SK-N-SH treated with all-trans-retinoic acid at 6 μM for 48 hours (cell line): ENCODE measurements around the gene EVC.

Experiments
- ATAC-seq: fragments of 200-7000 bp; cut with Tn5 transposase; 3 replicates; pipeline ENCODE4 v1.9.1; 2020; ENCODE audit warnings: mild to moderate bottlenecking, moderate library complexity
- BACH2 ChIP-seq: fragments of 250-450 bp; sonication (Bioruptor Pico); IDR thresholded peaks from 2 replicates; pipeline ENCODE4 v1.9.0; 2021; ENCODE audit warnings: mild to moderate bottlenecking, borderline replicate concordance
- CSDC2 ChIP-seq: fragments of 250-450 bp; sonication (Bioruptor Pico); IDR thresholded peaks from 2 replicates; pipeline ENCODE4 v1.5.0; 2020; ENCODE audit warnings: mild to moderate bottlenecking, moderate library complexity
- ESRRG ChIP-seq: fragments of 250-450 bp; sonication (Bioruptor Pico); IDR thresholded peaks from 2 replicates; pipeline ENCODE4 v1.6.1; 2021; ENCODE audit warnings: mild to moderate bottlenecking
- GLIS3 ChIP-seq: fragments of 250-450 bp; sonication (Bioruptor Pico); IDR thresholded peaks from 2 replicates; pipeline ENCODE4 v1.5.0; 2020; ENCODE audit warnings: mild to moderate bottlenecking, moderate library complexity
- ISL1 ChIP-seq: fragments of 250-450 bp; sonication (Bioruptor Pico); IDR thresholded peaks from 2 replicates; pipeline ENCODE4 v2.1.2; 2022; ENCODE audit warnings: mild to moderate bottlenecking, moderate library complexity
- OSR1 ChIP-seq: fragments of 250-450 bp; sonication (Bioruptor Pico); IDR thresholded peaks from 2 replicates; pipeline ENCODE4 v1.8.0; 2022; ENCODE audit warnings: moderate library complexity, mild to moderate bottlenecking, inconsistent platforms
- PPARA ChIP-seq: fragments of 250-450 bp; sonication (Bioruptor Pico); IDR thresholded peaks from 2 replicates; pipeline ENCODE4 v1.5.0; 2020; ENCODE audit warnings: mild to moderate bottlenecking, borderline replicate concordance
- RARB ChIP-seq: fragments of 250-450 bp; sonication (Bioruptor Pico); IDR thresholded peaks from 2 replicates; pipeline ENCODE4 v1.8.0; 2021; ENCODE audit warnings: mild to moderate bottlenecking, moderate library complexity
- SNAI2 ChIP-seq: fragments of 250-450 bp; sonication (Bioruptor Pico); IDR thresholded peaks from 2 replicates; pipeline ENCODE4 v1.5.0; 2020; ENCODE audit warnings: mild to moderate bottlenecking, moderate library complexity
- TOX ChIP-seq: fragments of 250-450 bp; sonication (Bioruptor Pico); IDR thresholded peaks from 2 replicates; pipeline ENCODE4 v1.8.0; 2021; ENCODE audit warnings: mild to moderate bottlenecking, moderate library complexity, borderline replicate concordance
- ZFP3 ChIP-seq: fragments of 250-450 bp; sonication (Bioruptor Pico); IDR thresholded peaks from 2 replicates; pipeline ENCODE4 v1.5.0; 2020; ENCODE audit warnings: mild to moderate bottlenecking, moderate library complexity
- ZFP30 ChIP-seq: fragments of 450-650 bp; formaldehyde crosslinking; IDR thresholded peaks from 2 replicates; pipeline ENCODE4 v1.5.0; 2022; ENCODE audit warnings: mild to moderate bottlenecking, moderate library complexity
- ZNF565 ChIP-seq: fragments of 450-650 bp; formaldehyde crosslinking; conservative IDR thresholded peaks from 2 replicates; pipeline ENCODE4 v1.5.0; 2020; ENCODE audit warnings: low read depth, mild to moderate bottlenecking, moderate library complexity
- ZNF70 ChIP-seq: fragments of 450-650 bp; formaldehyde crosslinking; IDR thresholded peaks from 2 replicates; pipeline ENCODE4 v1.5.0; 2020; ENCODE audit warnings: mild to moderate bottlenecking, moderate library complexity
- ZNF8 ChIP-seq: fragments of 450-650 bp; formaldehyde crosslinking; IDR thresholded peaks from 2 replicates; pipeline ENCODE4 v1.5.0; 2020; ENCODE audit warnings: mild to moderate bottlenecking, moderate library complexity
- TF ChIP-seq, protein P1 (sequence below): fragments of 250-450 bp; sonication (Bioruptor Pico); IDR thresholded peaks from 2 replicates; pipeline ENCODE4 v1.8.0; 2020; ENCODE audit warnings: mild to moderate bottlenecking, moderate library complexity, borderline replicate concordance
- TF ChIP-seq, protein P2 (sequence below): fragments of 250-450 bp; sonication (Bioruptor Pico); IDR thresholded peaks from 2 replicates; pipeline ENCODE4 v1.8.0; 2021; ENCODE audit warnings: low read depth, mild to moderate bottlenecking, moderate library complexity, borderline replicate concordance
- TF ChIP-seq, protein P3 (sequence below): fragments of 250-450 bp; sonication (Bioruptor Pico); IDR thresholded peaks from 2 replicates; pipeline ENCODE4 v1.5.1; 2020; ENCODE audit warnings: low read depth, mild to moderate bottlenecking, moderate library complexity

Gene EVC

DNA sequence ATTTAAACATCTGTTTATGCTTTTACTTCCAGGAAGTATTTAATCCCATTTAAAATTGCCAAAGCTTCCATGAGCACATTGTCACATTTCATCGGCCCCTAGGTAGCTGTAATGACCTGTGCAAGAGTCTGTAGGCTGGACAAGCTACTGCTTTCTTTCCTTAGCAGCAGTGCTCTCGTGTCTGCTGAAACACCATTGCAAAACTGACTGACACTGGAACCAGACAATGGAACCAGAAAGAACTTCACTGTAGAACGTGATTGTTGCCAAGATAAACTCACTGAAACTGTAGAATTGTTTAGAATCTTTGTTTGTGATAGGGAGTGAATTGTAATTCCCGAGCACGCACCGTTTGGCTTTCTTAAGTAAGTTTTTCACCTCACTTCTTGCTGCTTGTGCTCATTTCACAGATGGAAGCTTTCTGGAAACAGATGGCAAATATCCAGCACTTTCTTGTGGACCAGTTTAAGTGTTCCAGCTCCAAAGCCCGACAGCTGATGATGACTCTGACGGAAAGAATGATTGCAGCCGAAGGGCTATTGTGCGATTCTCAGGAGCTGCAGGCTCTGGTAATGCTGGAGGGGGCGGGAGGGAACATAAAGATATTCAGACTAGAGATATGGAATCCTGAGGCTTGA is 36.9 kb downstream of the EVC start:
- ATAC-seq = no peak
- no peak for TF ChIP-seq ESRRG (CRISPR knock-in tag)
- no peak for TF ChIP-seq CSDC2 (CRISPR knock-in tag)
- TF ChIP-seq PPARA (CRISPR knock-in tag) = no peak
- TF ChIP-seq GLIS3 = no peak
- TF ChIP-seq, protein P1, sequence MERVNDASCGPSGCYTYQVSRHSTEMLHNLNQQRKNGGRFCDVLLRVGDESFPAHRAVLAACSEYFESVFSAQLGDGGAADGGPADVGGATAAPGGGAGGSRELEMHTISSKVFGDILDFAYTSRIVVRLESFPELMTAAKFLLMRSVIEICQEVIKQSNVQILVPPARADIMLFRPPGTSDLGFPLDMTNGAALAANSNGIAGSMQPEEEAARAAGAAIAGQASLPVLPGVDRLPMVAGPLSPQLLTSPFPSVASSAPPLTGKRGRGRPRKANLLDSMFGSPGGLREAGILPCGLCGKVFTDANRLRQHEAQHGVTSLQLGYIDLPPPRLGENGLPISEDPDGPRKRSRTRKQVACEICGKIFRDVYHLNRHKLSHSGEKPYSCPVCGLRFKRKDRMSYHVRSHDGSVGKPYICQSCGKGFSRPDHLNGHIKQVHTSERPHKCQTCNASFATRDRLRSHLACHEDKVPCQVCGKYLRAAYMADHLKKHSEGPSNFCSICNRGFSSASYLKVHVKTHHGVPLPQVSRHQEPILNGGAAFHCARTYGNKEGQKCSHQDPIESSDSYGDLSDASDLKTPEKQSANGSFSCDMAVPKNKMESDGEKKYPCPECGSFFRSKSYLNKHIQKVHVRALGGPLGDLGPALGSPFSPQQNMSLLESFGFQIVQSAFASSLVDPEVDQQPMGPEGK (CRISPR knock-in tag) = no peak
- no peak for TF ChIP-seq RARB
- TF ChIP-seq, all 23 proteins: peak for 0

DNA sequence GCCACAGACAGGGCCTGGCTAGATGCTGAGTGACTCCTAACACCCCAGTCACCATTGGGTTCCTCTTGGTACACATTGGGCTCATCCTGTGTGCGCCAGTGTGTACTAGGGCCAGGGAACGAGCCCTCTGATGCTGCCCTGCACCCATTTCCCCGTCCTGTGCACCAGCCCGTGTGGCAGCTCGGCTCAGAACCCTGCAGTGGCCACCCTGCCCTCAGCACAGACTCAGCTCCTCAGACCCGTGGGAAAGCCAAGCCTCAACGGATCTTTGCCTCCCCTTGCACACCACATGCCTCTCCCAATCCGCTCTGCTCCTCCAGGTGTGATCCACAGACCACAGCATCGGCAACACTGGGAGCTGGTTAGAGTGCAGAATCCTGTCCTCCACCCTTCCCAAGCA is 38.6 kb downstream of the EVC start:
- TF ChIP-seq OSR1 = no peak
- TF ChIP-seq, all 23 proteins: peak for 0
- no peak for ATAC-seq

DNA sequence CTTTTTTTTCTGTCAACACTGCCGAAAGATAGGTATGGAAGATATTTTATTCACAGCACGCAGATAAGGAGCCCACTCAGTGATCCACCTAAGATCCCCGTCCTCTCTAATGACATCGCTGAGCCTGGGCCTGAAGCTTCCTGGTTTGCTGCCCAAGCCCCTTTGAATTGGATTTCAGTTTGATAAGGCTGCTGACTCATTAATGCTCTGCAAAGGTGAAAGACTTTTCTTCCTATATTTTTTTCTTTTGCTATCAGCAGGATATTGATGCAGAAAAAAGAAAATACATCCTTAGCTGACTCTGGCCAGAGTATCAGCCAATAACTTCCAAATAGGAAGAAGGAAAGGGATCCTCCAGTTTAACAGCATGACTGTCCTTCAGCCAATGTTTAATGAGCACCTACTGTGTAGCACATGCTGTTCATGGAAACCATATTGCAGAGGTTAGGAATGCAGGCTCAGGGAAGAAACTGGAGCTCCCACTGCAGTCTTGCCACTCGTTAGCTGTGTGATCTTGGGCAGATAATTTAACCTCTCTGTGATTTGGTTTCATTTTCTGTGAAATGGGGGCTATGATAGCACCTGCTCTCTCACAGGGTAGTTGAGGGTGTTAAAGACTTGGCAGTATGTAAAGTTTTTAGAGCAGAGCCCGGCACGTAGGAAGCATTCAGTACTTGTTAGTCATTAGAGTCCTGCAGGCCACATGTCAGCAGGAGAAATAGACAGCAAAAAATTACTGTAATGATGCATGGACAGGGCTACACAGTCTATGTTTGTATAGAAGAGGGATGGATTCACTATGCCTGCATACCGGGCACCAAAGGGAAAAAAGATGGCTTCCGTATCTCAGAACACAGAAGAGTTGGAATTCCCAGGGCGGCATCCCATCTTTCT is 39.3 kb downstream of the EVC start:
- no peak for ATAC-seq
- TF ChIP-seq BACH2 (CRISPR knock-in tag) (no peak), RARB (no peak), ZFP3 (CRISPR knock-in tag) (no peak), GLIS3 (no peak), ZNF8 (no peak), ISL1 (CRISPR knock-in tag) (no peak), ZFP30 (no peak), CSDC2 (CRISPR knock-in tag) (no peak), TOX (CRISPR knock-in tag) (no peak), ZNF565 (no peak), SNAI2 (CRISPR knock-in tag) (no peak)
- TF ChIP-seq, protein P2, sequence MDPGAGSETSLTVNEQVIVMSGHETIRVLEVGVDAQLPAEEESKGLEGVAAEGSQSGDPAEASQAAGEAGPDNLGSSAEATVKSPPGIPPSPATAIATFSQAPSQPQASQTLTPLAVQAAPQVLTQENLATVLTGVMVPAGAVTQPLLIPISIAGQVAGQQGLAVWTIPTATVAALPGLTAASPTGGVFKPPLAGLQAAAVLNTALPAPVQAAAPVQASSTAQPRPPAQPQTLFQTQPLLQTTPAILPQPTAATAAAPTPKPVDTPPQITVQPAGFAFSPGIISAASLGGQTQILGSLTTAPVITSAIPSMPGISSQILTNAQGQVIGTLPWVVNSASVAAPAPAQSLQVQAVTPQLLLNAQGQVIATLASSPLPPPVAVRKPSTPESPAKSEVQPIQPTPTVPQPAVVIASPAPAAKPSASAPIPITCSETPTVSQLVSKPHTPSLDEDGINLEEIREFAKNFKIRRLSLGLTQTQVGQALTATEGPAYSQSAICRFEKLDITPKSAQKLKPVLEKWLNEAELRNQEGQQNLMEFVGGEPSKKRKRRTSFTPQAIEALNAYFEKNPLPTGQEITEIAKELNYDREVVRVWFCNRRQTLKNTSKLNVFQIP (CRISPR knock-in tag) = no peak

DNA sequence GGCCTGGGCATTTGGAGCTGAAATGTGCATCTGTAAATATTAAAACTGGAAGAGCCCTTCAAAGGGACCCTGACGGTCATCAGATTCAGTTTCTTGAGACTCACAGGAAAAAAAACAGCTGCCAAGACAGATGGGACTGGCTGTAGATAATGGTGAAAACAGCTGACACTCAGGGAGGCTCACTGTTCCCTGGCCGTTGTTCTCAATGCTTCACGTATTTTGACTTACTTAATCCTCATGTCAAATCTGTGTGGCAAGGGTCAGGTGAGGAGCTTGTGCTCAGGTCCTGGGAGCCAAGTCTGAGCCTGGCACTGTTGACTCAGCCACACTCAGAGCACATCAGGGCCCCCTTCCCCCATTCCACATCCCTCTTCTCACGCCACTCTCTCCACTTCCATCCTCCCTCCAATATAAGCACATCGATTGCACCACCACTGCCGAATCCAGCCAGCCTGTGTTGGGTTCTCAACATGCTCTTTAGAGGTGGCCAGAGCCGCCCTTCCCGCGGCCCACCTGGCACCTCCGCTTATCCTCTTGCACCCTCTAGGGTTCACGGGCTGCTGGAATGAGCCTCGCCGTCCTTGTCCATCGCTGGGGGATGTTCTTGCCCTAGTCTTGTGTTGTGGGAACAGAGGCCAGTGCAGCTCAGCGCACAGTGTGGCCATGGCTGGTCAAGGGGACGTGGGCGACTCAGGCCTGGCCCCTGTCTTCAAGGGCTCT is 40.1 kb downstream of the EVC start:
- no peak for ATAC-seq
- TF ChIP-seq, protein P2 (CRISPR knock-in tag) = no peak
- no peak for TF ChIP-seq ZNF70 (CRISPR knock-in tag)

DNA sequence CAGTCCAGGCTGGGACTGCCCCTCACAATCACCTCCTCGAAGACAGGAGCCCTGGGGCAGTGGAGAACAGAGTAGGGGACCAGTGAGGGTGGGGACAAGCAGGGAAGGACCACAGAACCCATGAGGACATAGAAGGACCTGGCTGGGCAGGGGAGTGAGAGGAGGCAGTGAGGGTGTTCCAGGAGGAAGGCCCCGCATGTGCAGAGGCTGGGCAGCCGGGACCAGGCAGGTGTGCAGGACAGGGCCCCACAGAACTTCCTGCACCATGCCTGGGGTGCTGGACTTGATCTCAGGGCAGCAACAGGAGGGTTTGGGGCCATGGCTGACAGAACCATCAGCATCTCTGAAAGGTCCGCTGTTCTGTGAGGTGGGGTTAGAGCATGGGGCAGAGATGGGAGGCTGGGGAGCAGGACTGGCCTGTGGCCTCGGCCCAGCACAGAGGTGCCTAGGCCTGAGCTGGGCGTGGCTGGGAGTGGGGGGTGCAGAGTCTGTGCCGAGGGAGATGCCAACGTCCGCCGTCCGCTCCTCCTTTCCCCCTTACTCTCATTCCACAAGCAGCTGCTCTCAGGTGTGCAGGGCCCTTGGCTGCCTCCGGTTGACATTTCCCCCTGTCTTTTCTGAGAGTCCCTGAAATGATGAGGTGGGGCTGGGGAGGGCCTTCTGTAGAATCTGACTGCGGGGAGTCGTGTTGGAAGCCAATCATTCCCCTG is 40.8 kb downstream of the EVC start:
- TF ChIP-seq OSR1 (no peak), ZNF70 (CRISPR knock-in tag) (no peak), ZNF8 (no peak), ESRRG (CRISPR knock-in tag) (no peak), GLIS3 (no peak), ZFP3 (CRISPR knock-in tag) (no peak), ZNF565 (no peak)
- TF ChIP-seq, protein P1 (CRISPR knock-in tag) = no peak
- TF ChIP-seq, protein P2 (CRISPR knock-in tag) = no peak
- TF ChIP-seq, protein P3, sequence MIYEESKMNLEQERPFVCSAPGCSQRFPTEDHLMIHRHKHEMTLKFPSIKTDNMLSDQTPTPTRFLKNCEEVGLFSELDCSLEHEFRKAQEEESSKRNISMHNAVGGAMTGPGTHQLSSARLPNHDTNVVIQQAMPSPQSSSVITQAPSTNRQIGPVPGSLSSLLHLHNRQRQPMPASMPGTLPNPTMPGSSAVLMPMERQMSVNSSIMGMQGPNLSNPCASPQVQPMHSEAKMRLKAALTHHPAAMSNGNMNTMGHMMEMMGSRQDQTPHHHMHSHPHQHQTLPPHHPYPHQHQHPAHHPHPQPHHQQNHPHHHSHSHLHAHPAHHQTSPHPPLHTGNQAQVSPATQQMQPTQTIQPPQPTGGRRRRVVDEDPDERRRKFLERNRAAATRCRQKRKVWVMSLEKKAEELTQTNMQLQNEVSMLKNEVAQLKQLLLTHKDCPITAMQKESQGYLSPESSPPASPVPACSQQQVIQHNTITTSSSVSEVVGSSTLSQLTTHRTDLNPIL (CRISPR knock-in tag) = no peak
- TF ChIP-seq, all 23 proteins: peak for 0

More for the DNA sequence above, 40.8 kb downstream of the EVC start:
- ATAC-seq = no peak
